GM10847 (cell line): ENCODE data around the gene CNOT6L.

ENCODE experiments used
- POLR2A ChIP-seq: IDR thresholded peaks from 2 replicates; pipeline ENCODE4 v1.6.1; 2011; ENCODE audit not compliant: insufficient read length; ENCODE audit errors: extremely low read depth

Gene CNOT6L

DNA sequence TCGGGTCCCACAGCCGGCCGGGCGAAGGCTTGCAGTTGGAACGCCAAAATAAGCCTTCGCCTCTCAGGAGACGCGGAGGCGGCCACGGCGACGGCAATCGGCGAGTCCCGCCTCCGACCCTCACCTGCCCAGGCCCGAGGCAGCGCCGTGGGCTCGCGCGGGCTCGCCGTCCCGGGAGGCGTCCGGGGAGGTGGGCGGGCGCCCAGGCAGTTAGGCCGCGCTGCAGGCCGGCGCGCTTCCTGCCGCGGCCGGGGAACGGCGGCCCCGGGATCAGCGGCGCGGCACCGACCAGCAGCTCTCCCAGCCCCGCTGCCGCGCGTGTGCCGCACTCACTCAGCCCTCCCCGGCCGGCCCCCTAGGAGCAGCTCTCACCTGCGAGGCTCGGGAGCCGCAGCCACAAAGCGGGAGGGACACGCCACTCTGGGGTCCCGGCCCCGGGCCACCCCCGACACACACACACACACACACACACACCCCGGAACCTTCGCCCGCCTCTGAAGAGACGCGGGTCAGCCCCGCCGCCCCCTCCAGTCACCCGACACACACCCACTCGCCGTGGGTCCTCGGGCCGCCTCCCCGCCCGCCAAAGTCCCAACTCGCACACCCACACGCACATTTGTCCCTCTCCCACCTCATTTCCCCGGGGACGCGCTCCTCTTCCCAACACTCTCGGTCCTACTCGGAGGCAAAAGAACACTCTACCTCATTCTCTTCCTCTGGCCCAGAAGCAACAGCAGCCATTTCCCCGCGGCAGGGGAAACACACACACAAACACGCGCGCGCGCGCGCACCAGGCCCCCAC is at the start of gene CNOT6L:
TSS of gene CNOT6L (minus strand) at position 767 of the 802 bp plus-strand sequence. CDS start at position 707, 60 bp downstream.
- TF ChIP-seq POLR2A = no peak

DNA sequence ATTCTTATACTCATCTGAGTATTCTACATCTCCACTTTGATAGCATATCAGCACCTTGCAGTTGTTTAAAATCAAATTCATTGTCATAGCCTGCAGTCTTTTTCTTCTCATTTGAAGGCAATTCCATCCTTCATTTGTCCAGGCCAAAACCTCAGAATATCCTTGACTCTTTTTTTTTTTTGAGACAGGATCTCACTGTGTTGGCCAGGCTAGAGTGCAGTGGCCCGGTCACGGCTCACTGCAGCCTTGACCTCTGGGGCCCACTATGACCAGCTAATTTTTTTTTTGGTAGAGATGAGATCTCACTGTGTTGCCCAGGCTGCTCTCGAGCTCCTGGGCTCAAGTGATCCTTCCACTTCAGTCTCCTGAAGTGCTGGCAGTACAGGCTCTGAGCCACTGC is 46.1 kb upstream of the CNOT6L start:
- TF ChIP-seq POLR2A = no peak

GRCh38 chr4:77862478-77863216 is 43.5 kb upstream of the CNOT6L start, which contains the start of gene MRPL1:
Gene MRPL1 (plus strand): TSS chr4:77862830. CDS start chr4:77862849, 19 bp downstream.
- peak; percentile 78 for TF ChIP-seq POLR2A

GRCh38 chr4:77861495-77861894 is 42.3 kb upstream of the CNOT6L start:
- TF ChIP-seq POLR2A = no peak

DNA sequence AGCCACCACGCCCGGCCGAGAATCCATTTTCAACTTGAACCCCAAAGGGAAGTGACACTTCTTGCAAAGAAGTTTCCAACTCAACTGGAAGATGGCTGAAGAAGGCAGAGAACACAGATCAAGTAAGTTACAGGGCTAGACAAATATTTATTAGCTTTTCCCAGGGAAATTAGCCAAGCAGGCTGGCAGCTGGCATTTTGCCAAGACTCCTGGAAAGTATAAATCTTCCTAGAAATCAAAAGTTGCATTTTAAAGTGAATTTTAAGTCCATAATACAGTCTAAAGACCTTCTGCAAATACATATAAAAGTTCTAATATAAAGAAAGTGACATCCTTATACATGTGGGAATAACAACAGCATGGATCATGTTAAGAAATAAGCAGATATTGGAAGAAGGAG is 40.1 kb upstream of the CNOT6L start:
- TF ChIP-seq POLR2A = no peak

DNA sequence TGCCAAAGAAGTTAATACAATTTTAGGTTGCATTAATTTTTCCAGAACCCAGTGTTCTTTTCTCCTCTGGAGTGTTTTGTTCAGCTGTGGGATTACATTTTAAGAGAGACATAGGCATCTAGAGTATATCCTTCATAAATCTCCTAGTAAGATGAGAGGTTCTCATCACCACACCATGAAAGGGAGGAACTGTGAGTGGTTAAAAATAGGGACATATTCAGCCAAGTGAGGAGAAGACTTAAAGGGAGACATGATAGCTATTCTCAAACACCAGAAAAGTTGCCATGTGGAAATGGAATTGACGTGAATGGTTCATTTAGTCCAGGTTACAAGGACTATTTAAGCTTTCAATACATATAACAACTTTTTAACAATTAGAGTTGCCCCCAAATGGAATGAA is 37.0 kb upstream of the CNOT6L start:
- TF ChIP-seq POLR2A = no peak

DNA sequence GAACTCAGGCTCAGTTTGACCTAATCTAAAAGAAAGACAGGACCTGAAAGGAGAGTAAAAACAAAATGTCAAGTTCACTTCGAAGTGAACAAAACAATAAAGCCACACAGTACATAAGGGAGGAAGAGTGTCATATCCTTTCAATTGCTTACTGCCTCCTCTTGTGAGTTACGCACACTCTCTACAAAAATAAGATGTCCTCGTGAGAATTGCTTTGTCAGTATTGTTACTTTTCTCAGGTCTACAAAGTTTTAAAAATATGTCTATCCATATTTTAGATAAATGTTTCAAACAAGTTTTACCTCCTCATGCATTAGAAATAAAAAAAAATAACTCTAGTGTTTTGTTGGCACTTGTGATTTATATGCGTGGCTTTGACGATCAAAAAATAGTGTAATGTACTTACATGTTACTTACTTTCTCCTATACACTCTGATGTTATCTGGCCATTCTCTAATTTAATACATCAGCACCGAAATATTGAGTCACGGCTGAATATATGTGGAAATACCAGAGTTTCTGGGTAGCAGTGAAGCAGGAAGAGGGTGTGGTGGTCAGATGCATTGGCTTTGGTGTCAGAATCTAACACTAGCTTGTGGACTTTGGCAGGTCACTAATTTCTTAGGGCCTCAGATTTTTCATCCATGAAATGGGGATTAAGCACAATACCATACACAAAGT is 35.4 kb upstream of the CNOT6L start:
- TF ChIP-seq POLR2A = no peak

GRCh38 chr4:77852892-77853495 is 33.8 kb upstream of the CNOT6L start:
- no peak for TF ChIP-seq POLR2A

GRCh38 chr4:77849278-77849965 is 30.3 kb upstream of the CNOT6L start:
- no peak for TF ChIP-seq POLR2A

- TF ChIP-seq POLR2A = no peak
These were observed 29.3 kb upstream of the CNOT6L start for GRCh38 chr4:77848508-77848907.

DNA sequence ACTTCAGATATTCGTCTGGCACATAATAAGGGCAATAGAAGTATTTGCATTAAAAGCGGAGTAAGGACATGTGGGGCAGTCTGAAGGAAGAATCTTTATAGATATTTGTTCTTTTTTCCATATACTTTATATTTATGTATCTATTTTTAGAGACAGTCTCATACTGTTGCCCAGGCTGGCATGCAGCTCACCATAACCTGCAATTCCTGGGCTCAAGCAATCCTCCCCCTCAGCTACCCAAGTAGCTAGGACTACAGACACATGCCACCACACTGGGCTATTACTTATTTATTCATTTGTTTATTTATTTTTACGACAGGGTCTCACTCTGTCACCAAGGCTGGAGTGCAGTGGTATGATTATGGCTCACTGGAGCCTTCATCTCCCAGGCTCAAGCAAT is 26.8 kb upstream of the CNOT6L start:
- no peak for TF ChIP-seq POLR2A

- no peak for TF ChIP-seq POLR2A
These were observed 26.2 kb upstream of the CNOT6L start for GRCh38 chr4:77845400-77845799.

GRCh38 chr4:77844363-77844762 is 25.2 kb upstream of the CNOT6L start:
- TF ChIP-seq POLR2A = no peak

DNA sequence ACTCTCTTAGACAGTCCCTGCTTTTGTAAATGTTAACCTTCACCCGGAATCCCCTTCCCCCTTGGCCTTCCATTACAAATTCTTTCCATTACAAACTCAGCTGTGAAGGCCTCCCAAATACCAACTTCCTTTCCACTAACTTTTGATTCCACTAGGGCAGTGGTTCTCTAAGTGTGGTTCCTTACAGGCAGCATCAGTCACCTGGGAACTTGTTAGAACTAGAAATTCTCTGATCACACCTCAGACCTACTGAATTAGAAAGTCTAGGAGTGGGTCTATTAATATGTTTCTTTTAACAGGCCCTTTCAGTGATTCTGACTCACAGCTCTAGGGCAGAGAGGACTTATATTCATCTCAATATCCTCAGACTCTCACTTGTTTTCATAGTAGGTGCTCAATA is 24.5 kb upstream of the CNOT6L start:
- TF ChIP-seq POLR2A = no peak

DNA sequence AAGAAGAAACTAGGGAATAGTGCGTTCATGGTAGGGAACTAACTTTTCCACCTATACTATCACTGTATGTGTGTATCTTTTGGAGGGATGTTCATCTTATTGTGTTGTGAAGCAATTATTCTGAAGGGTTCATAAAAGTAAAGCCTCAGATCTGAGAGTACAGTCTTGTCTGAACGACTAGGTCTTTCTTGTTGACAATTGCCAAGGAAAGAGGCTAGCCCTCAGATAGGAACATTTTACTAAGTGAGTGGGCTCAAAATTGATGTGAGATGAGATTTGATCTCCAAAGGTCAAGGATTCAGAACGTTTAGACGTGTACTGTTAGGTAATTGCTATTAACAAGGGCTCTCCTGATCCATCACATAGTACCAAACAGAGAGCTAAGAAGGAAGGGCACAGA is 15.2 kb upstream of the CNOT6L start:
- TF ChIP-seq POLR2A = no peak
